ENCODE measurements around the gene C1QBP.

- TF ChIP-seq EP300 (IDR thresholded peaks at IDR 0.05) = no peak
- no peak for TF ChIP-seq CTCF (IDR thresholded peaks at IDR 0.05)
- TF ChIP-seq POLR2A (IDR thresholded peaks at IDR 0.05) = peak; percentile 66
Observed at GRCh38 chr17:5419959-5420653, 18.8 kb downstream of the C1QBP start, which contains the start of gene RPAIN.

Data from ovary (tissue), 3 donors.